HG03039 (cell line): ENCODE measurements around the gene RIPOR3.
"Not testable (repeated sequence)": the region's sequence is repeated elsewhere in the genome, so short reads cannot be mapped to it uniquely, and the experiment has no call there.

Experiments
- ATAC-seq: cut with Tn5 transposase; IDR thresholded peaks from one replicate; pipeline ENCODE4 v1.9.1; 2021; ENCODE audit warnings: mild to moderate bottlenecking, moderate library complexity; ENCODE audit not compliant: unreplicated experiment

Gene RIPOR3

GRCh38 chr20:50559856-50560638 is 131.3 kb downstream of the RIPOR3 start:
- ATAC-seq = no peak

- no peak for ATAC-seq
Measured at GRCh38 chr20:50559149-50559548, 132.2 kb downstream of the RIPOR3 start.

- ATAC-seq = no peak
Measured at GRCh38 chr20:50558483-50558925, 132.8 kb downstream of the RIPOR3 start.

- ATAC-seq = no peak
Measured at GRCh38 chr20:50557549-50558134, 133.7 kb downstream of the RIPOR3 start.

GRCh38 chr20:50555662-50556061 is 135.7 kb downstream of the RIPOR3 start:
- no peak for ATAC-seq

- ATAC-seq = no peak
Measured at GRCh38 chr20:50554694-50555579, 136.4 kb downstream of the RIPOR3 start.

GRCh38 chr20:50552979-50553378 is 138.4 kb downstream of the RIPOR3 start:
- no peak for ATAC-seq

- ATAC-seq = no peak
Measured at GRCh38 chr20:50551288-50551687, 140.1 kb downstream of the RIPOR3 start.

- no peak for ATAC-seq
Measured at GRCh38 chr20:50550531-50550930, 140.8 kb downstream of the RIPOR3 start.

- ATAC-seq = no peak
Measured at GRCh38 chr20:50548396-50548795, 142.9 kb downstream of the RIPOR3 start.

- ATAC-seq = no peak
Measured at GRCh38 chr20:50547964-50548363, 143.4 kb downstream of the RIPOR3 start.

- no peak for ATAC-seq
Measured at GRCh38 chr20:50546729-50547314, 144.5 kb downstream of the RIPOR3 start.

- no peak for ATAC-seq
Measured at GRCh38 chr20:50545126-50545525, 146.2 kb downstream of the RIPOR3 start.

- no peak for ATAC-seq
Measured at GRCh38 chr20:50543326-50543725, 148.0 kb downstream of the RIPOR3 start.

GRCh38 chr20:50541606-50542041 is 149.7 kb downstream of the RIPOR3 start:
- no peak for ATAC-seq

- no peak for ATAC-seq
Measured at GRCh38 chr20:50540620-50541605, 150.4 kb downstream of the RIPOR3 start.

GRCh38 chr20:50539798-50540197 is 151.5 kb downstream of the RIPOR3 start:
- ATAC-seq = not testable (repeated sequence)

- ATAC-seq = no peak
Measured at GRCh38 chr20:50538276-50538675, 153.1 kb downstream of the RIPOR3 start.

GRCh38 chr20:50537546-50538201 is 153.7 kb downstream of the RIPOR3 start:
- ATAC-seq = no peak
